Endothelial cell of hepatic sinusoid (primary cell): ENCODE results near the gene FANCE.

Source experiments
- in situ Hi-C: cut with HindIII; loops from 2 replicates; pipeline ENCODE4 v1.10.0; 2017; ENCODE audit warnings: low sequenced_read_pairs

FANCE gene

GRCh38 chr6:35481226-35481625, 29.1 kb downstream of the FANCE start:
- in situ Hi-C loops = no loop called here

DNA sequence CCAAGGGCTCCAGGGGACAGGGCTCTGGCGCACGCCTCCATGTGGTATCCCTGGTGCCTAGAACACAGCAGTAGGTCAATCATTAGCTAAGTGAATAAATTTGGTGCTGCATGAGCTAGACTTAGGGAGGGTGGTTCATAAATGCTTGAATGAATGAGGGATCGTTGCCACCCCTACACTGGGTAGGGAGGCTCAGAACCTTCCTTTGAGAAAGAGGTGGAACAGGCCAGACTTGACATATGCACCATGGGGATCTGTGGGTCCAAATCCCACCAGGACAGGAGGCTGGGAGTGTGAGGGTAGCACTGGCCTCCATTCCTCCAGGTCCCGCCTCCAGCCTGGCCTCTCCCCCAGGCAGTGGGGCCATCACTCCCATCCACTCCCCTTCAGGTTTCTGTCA, 30.9 kb downstream of the FANCE start:
- in situ Hi-C loops = no loop called here

- in situ Hi-C loops = no loop called here
These were observed 31.4 kb downstream of the FANCE start for GRCh38 chr6:35483490-35483889.

- in situ Hi-C loops = no loop called here
These were observed 31.9 kb downstream of the FANCE start for GRCh38 chr6:35483893-35484645.

DNA sequence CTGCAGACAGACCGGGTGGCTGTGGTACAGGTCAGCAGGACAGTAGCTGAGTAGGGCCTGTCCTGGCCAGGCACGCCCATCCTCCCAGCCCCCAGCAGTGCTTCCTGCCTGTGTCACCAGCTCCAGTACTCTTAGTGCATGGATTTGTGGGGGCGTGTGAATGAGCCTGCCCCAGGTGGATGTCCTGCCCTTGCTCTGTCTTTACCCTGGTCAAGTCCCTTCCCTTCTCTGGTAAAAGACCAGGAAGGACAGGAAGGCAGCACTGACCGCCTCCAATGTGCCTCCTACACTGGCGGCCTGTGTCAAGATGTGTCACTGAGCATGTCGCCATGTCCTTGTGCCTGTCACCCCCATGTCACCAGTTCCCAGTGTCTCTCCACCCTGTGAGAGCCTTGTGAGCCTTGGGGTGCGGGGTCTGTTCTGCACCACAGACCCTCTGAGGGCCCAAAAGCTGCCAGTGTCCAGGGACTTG, 32.8 kb downstream of the FANCE start:
- in situ Hi-C loops = no loop called here

- in situ Hi-C loops = no loop called here
These were observed 33.3 kb downstream of the FANCE start for GRCh38 chr6:35485402-35485877.

- in situ Hi-C loops = no loop called here
These were observed 34.1 kb downstream of the FANCE start for GRCh38 chr6:35486005-35486925.

DNA sequence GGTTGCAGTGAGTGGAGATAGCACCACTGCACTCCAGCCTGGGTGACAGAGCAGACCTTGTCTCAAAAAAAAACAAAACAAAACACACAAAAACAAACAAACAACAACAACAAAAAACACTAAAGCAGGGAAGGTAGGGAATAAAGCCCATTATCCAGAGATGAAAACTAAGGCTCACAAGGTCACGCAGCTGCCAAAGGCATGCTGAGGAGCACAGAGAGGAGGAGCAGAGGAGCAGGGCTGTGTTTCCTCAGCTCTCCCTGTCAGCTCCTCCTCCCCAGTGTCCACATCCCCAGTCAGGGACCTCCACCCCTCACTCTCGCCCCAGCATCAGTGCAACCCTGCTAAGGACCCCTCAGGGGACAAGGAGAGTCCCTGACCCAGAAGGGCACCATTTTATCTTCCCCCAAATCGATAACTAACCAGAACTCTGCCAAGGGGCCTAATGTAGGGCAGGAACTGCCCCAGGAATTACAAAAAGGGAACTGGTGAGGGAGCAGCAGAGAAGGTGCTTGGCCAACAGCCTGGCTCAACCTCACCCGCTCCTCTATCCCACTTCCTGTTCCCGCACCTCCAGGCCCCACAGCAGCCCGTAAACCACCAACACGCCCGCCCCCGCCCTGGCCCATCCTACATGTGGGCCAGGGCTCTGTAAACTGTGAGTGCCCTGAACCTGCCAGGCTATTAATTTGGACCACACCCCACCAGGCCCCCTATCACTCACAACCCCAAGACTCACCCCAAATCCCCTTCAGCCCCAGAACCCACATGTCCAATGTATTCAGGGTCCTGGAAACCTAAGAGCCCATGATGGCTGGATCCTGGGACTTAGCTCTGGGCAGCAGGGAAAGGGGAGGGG, 35.7 kb downstream of the FANCE start:
- in situ Hi-C loops = no loop called here

DNA sequence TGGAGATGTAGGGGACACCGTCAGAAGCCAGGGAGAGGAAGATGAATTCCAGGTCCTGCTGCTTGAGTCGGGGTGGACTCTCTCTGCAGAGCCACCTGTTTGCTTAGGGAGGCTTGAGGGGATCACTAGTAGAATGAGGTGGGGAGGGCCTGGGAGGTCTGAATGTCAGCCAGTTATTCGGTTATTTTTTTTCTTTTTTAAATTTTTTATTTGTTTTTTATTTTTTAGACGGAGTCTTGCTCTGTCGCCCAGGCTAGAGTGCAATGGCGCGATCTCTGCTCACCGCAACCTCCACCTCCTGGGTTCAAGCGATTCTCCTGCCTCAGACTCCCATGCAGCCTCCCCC, 36.4 kb downstream of the FANCE start:
- in situ Hi-C loops = no loop called here

GRCh38 chr6:35489066-35489465, 36.9 kb downstream of the FANCE start:
- in situ Hi-C loops = no loop called here

DNA sequence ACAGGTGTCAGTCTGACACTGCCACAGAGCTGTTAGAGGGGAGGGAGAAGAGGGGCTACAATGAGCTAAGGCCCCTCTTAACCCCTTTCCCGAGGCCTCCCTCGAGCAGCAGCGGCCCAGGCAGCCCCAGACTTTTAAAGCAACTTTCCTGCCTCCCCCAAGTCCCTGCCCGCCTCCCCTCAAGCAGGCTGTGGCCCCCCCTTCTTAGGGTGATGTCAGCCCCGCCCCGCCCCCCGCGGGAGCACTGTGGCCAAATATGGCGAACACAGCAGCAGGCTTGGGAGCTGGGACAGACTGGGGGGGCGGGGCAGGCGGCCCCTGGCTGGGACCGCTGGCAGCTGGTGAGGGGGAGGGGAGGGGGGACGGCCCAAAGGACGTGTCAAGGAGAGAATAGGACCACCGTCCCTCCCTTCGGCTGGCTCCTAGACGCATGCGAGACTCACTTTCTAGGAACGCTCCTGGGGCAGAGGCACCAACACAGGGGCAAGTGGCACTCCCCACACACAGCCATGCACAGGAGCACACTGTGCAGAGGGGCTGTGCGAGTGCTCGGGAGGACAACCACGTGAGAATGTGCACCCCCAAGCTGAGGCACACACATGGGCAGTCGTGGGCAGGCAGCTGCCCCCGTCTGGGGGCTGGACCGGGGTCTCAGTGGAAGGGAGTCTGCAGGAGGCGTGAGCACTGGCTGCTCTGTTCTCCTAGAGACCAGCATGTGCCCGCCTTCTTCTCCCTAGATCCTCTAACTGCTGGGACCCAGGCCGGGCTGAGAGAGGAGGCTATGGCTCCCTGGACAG, 38.1 kb downstream of the FANCE start:
- in situ Hi-C loops = no loop called here

DNA sequence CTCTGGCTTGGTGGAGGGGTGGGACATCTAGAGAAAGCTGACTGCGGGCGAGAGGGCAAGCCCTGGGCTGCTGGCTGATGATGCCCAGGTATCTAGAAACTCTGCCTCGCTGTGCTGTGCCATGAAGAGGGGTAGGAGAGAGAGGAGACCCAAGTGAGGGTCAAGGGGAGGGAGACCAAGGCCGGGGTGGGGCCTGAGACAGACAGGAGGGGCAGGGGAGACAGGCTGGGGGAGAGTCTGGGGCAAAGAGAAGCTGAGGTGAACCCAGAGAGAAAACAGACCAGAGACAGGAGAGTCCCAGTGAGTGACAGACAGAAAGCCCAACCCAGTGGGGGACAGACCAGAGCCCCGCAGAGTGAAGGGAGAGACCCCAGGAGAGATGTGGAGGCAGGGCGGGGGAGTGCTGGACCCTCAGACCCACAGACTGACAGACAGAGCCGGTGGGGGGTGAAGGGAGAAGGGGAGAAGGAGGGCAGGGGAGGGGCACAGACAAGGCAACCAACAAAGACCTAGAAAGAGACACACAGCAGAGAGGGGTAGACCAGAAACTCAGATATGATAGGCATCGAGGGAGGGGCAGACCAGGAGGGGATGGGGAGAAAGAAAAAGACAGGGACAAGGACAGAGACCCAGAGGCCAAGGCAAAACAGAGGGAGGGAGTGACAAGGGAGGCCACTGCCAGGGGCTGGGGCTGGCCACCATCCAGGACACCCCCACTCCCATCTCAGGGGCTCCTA, 38.9 kb downstream of the FANCE start:
- in situ Hi-C loops = no loop called here

- in situ Hi-C loops = no loop called here
These were observed 39.6 kb downstream of the FANCE start for GRCh38 chr6:35491558-35492257.

DNA sequence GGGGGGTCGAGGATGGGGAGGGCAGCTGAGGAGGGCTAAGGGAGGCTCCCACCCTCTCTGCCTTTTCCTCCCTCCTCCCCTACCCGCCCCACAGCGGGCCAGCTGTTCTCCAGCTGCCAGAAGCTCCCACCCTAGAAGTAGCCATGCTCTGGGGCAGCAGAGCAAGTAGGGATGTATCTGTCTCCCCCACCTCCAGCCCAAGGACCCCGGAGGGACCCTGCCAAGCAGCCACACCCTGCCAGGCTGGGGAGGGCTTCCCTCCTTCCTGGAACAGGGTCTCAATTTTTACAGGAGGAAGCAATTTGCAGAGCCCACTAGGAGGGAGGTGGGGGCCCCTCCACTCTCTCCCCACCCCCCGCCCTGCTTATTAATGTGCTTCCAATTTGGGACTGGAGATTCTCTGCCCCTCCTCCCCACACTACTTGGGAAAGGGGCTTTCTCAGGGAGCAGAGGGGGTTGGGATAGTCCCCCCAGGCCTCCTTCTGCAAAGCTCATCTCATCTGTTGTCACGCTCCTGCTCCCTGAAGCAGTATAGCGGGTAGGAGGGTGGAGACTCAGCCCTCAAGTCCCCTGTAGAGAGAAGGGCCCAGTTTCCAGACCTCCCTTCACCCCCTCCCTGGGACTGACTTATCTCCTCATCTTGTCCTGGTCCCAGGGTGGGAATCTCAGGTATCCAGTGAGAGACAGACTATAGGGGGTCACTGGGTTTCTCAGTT, 40.3 kb downstream of the FANCE start:
- in situ Hi-C loops = no loop called here

DNA sequence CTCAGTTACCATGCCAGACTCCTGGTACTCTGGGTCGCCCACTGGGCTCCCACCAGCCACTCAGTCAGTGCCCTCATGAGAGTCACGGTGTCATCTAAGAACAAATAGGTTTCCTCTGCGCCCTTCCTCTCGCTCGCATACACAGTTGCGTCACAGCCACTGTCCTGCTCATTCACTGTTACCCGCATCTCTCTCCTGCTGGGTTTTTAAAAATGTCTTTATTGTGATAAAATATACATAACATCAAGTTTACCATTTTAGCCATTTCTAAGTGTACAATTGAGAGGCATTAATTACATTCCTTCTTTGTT, 40.8 kb downstream of the FANCE start:
- in situ Hi-C loops = no loop called here

DNA sequence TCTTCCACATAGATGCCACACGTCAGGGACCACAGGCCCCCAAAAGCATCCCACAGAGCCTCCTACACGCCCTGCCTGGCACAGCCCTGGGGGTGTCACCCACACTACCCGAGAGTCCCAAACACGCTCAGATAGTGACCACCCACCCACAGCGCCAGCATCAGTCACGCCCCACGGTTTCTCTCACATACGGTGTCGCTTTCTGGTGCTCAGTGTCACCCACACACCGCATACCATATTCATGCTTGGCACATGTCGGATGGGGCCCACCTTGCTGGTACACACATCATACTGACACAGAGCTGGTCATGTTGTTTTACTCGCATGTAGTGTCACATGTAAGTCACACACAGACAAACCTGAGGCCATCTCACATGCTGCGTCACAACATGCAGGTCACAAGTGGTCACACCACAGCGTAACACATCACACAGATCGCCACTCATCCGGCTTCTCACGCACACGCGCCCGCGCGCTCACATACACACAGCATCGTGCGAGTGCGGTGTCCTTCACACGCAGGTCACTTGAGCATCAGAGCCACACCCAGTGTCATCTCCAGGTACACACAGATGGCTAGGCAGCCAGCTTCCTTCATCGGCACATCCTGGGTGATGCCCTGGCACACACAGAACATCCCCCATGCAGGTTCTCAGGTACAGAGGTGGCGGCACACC, 41.3 kb downstream of the FANCE start:
- in situ Hi-C loops = no loop called here

- in situ Hi-C loops = no loop called here
These were observed 42.0 kb downstream of the FANCE start for GRCh38 chr6:35494161-35494563.
